HEK293 (cell line): ENCODE measurements around the gene CHFR.

ENCODE experiments used
- BCL6B ChIP-seq: fragments of 450-650 bp; formaldehyde crosslinking; IDR thresholded peaks from 2 replicates; pipeline ENCODE4 v1.5.1; 2017; ENCODE audit warnings: missing biosample characterization, missing genetic modification characterization
- KLF1 ChIP-seq: fragments of 450-650 bp; formaldehyde crosslinking; IDR thresholded peaks from 2 replicates; pipeline ENCODE4 v1.5.1; 2016; ENCODE audit warnings: missing biosample characterization, missing genetic modification characterization
- PRDM1 ChIP-seq: fragments of 450-650 bp; formaldehyde crosslinking; IDR thresholded peaks from 2 replicates; pipeline ENCODE4; 2016; ENCODE audit warnings: missing biosample characterization, missing genetic modification characterization
- SP7 ChIP-seq: fragments of 450-650 bp; formaldehyde crosslinking; IDR thresholded peaks from 2 replicates; pipeline ENCODE4 v1.5.1; 2016; ENCODE audit warnings: missing biosample characterization, missing genetic modification characterization
- ZFP69B ChIP-seq: fragments of 450-650 bp; formaldehyde crosslinking; IDR thresholded peaks from 2 replicates; pipeline ENCODE4 v1.5.1; 2016; ENCODE audit warnings: missing biosample characterization, missing genetic modification characterization
- ZNF112 ChIP-seq: fragments of 450-650 bp; formaldehyde crosslinking; IDR thresholded peaks from 2 replicates; pipeline ENCODE4 v1.5.0; 2017; ENCODE audit warnings: missing biosample characterization, missing genetic modification characterization
- ZNF133 ChIP-seq: fragments of 450-650 bp; formaldehyde crosslinking; IDR thresholded peaks from 2 replicates; pipeline ENCODE4 v1.5.1; 2016; ENCODE audit warnings: missing biosample characterization, missing genetic modification characterization
- ZNF146 ChIP-seq: fragments of 450-650 bp; formaldehyde crosslinking; IDR thresholded peaks from 2 replicates; pipeline ENCODE4 v1.5.1; 2016; ENCODE audit warnings: missing biosample characterization, missing genetic modification characterization
- ZNF157 ChIP-seq: fragments of 450-650 bp; formaldehyde crosslinking; IDR thresholded peaks from 2 replicates; pipeline ENCODE4 v1.5.1; 2016; ENCODE audit warnings: missing biosample characterization, missing genetic modification characterization
- ZNF175 ChIP-seq: fragments of 450-650 bp; formaldehyde crosslinking; IDR thresholded peaks from 2 replicates; pipeline ENCODE4 v1.5.1; 2016; ENCODE audit warnings: missing biosample characterization, missing genetic modification characterization
- ZNF184 ChIP-seq: fragments of 450-650 bp; IDR thresholded peaks from 2 replicates; pipeline ENCODE4 v1.5.1; 2018; ENCODE audit warnings: missing biosample characterization, mild to moderate bottlenecking, missing genetic modification characterization
- ZNF223 ChIP-seq: fragments of 450-650 bp; formaldehyde crosslinking; IDR thresholded peaks from 2 replicates; pipeline ENCODE4 v1.5.1; 2016; ENCODE audit warnings: missing biosample characterization, missing genetic modification characterization
- ZNF24 ChIP-seq: fragments of 450-650 bp; formaldehyde crosslinking; IDR thresholded peaks from 2 replicates; pipeline ENCODE4 v1.5.1; 2016; ENCODE audit warnings: missing biosample characterization, missing genetic modification characterization
- ZNF280D ChIP-seq: fragments of 450-650 bp; formaldehyde crosslinking; IDR thresholded peaks from 2 replicates; pipeline ENCODE4 v1.5.1; 2016; ENCODE audit warnings: missing biosample characterization, missing genetic modification characterization
- ZNF302 ChIP-seq: fragments of 450-650 bp; formaldehyde crosslinking; IDR thresholded peaks from 2 replicates; pipeline ENCODE4 v1.5.1; 2016; ENCODE audit warnings: missing biosample characterization, missing genetic modification characterization, low read depth
- ZNF350 ChIP-seq: fragments of 450-650 bp; formaldehyde crosslinking; IDR thresholded peaks from 2 replicates; pipeline ENCODE4 v1.5.0; 2017; ENCODE audit warnings: missing biosample characterization, mild to moderate bottlenecking, missing genetic modification characterization
- ZNF362 ChIP-seq: fragments of 450-650 bp; formaldehyde crosslinking; IDR thresholded peaks from 2 replicates; pipeline ENCODE4 v1.5.1; 2016; ENCODE audit warnings: missing biosample characterization, missing genetic modification characterization
- ZNF366 ChIP-seq: fragments of 450-650 bp; formaldehyde crosslinking; conservative IDR thresholded peaks from 2 replicates; pipeline ENCODE4 v1.5.1; 2016; ENCODE audit warnings: missing biosample characterization, missing genetic modification characterization
- ZNF423 ChIP-seq: fragments of 450-650 bp; formaldehyde crosslinking; IDR thresholded peaks from 2 replicates; pipeline ENCODE4 v1.5.1; 2016; ENCODE audit warnings: missing biosample characterization, missing genetic modification characterization
- ZNF48 ChIP-seq: fragments of 450-650 bp; formaldehyde crosslinking; IDR thresholded peaks from 2 replicates; pipeline ENCODE4 v1.5.1; 2016; ENCODE audit warnings: missing biosample characterization, missing genetic modification characterization
- ZNF561 ChIP-seq: fragments of 450-650 bp; IDR thresholded peaks from 2 replicates; pipeline ENCODE4 v1.5.1; 2018; ENCODE audit warnings: missing biosample characterization, missing genetic modification characterization, borderline replicate concordance
- ZNF571 ChIP-seq: fragments of 450-650 bp; formaldehyde crosslinking; IDR thresholded peaks from 2 replicates; pipeline ENCODE4 v1.5.0; 2017; ENCODE audit warnings: missing biosample characterization, missing genetic modification characterization
- ZNF600 ChIP-seq: fragments of 450-650 bp; formaldehyde crosslinking; IDR thresholded peaks from 2 replicates; pipeline ENCODE4 v1.5.1; 2016; ENCODE audit warnings: missing biosample characterization, missing genetic modification characterization
- ZNF621 ChIP-seq: fragments of 450-650 bp; formaldehyde crosslinking; IDR thresholded peaks from 2 replicates; pipeline ENCODE4 v1.5.1; 2017; ENCODE audit warnings: missing biosample characterization, missing genetic modification characterization
- ZNF624 ChIP-seq: fragments of 450-650 bp; formaldehyde crosslinking; IDR thresholded peaks from 2 replicates; pipeline ENCODE4 v1.5.1; 2017; ENCODE audit warnings: missing biosample characterization, missing genetic modification characterization
- ZNF768 ChIP-seq: fragments of 450-650 bp; formaldehyde crosslinking; IDR thresholded peaks from 2 replicates; pipeline ENCODE4 v1.5.1; 2018; ENCODE audit warnings: missing biosample characterization, mild to moderate bottlenecking, missing genetic modification characterization
- ZNF776 ChIP-seq: fragments of 450-650 bp; formaldehyde crosslinking; IDR thresholded peaks from 2 replicates; pipeline ENCODE4 v1.5.0; 2017; ENCODE audit warnings: missing biosample characterization, missing genetic modification characterization, borderline replicate concordance
- ZNF785 ChIP-seq: fragments of 450-650 bp; formaldehyde crosslinking; IDR thresholded peaks from 2 replicates; pipeline ENCODE4 v1.5.1; 2016; ENCODE audit warnings: missing biosample characterization, missing genetic modification characterization
- ZNF837 ChIP-seq: fragments of 450-650 bp; formaldehyde crosslinking; IDR thresholded peaks from 2 replicates; pipeline ENCODE4 v1.5.1; 2016; ENCODE audit warnings: missing biosample characterization, missing genetic modification characterization
- ZSCAN23 ChIP-seq: fragments of 450-650 bp; formaldehyde crosslinking; IDR thresholded peaks from 2 replicates; pipeline ENCODE4 v1.5.1; 2016; ENCODE audit warnings: missing biosample characterization, missing genetic modification characterization
- ZSCAN30 ChIP-seq: fragments of 450-650 bp; IDR thresholded peaks from 2 replicates; pipeline ENCODE4 v1.5.1; 2018; ENCODE audit warnings: missing biosample characterization, mild to moderate bottlenecking, missing genetic modification characterization, moderate library complexity
- TF ChIP-seq, protein P1 (sequence below): fragments of 450-650 bp; formaldehyde crosslinking; IDR thresholded peaks from 2 replicates; pipeline ENCODE4 v1.5.1; 2017; ENCODE audit warnings: missing biosample characterization, missing genetic modification characterization
- TF ChIP-seq, protein P2 (sequence below): fragments of 450-650 bp; formaldehyde crosslinking; IDR thresholded peaks from 2 replicates; pipeline ENCODE4 v1.5.1; 2016; ENCODE audit warnings: missing biosample characterization, missing genetic modification characterization

Gene CHFR

DNA sequence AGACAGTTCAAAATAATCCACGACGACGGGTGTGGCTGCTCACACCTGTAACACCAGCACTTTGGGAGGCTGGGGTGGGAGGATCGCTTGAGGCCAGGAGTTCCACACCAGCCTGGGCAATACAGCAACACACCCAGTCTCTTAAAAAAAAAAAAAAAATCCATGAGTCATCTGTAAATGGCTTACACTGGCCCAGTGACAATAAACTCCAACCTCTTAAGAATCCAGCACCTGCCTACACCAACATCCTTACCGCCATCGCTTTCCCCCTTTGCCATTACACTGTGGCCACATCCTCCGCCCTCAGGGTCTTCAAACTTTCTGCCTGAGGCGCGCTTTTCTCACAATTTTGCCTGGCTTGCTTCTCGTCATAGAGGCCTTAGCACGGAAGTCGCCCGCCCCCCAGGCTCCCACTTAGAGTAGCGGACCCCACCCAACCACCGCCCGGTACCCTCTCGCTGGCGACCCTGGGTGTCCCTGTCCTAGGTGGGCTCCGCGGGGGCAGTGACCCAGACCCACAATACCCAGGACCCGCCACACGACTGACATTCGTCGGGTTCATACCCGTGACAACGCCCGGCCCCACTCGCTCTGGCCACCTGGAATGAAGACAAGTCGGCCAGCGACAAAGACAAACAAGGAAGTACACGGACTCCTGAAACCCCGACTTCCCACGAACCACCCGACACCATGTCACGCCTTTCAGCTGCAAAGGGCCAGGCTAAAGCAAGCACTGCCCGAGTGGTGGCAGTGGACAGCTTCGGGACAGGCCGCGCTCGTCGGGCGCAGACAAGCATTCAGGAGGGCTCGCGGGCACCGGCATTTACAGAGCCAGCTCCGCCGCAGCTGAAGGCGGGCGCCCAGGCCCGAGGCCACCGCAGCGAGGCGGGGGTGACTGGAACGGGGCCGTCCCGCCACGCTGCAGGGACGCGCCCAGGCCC, 59.4 kb downstream of the CHFR start (continued):
- peak; percentile 10; the same call in 1 of the 2 replicates for TF ChIP-seq PRDM1 (tag by site-specific recombination)
- peak; percentile 86 for TF ChIP-seq ZNF362 (tag by site-specific recombination)
- TF ChIP-seq ZNF350 (tag by site-specific recombination): no peak
- TF ChIP-seq ZNF621: no peak
- TF ChIP-seq ZFP69B (tag by site-specific recombination): 0 out of 2 replicates have a peak, but pooled peaks have one; percentile 39
- no peak for TF ChIP-seq ZNF837 (tag by site-specific recombination)
- TF ChIP-seq ZNF223: no peak
- TF ChIP-seq ZNF175 (tag by site-specific recombination): no peak
- no peak for TF ChIP-seq ZNF48 (tag by site-specific recombination)
- no peak for TF ChIP-seq ZNF571 (tag by site-specific recombination)
- no peak for TF ChIP-seq ZNF133 (tag by site-specific recombination)
- TF ChIP-seq ZNF785 (tag by site-specific recombination): no peak
- no peak for TF ChIP-seq ZNF776 (tag by site-specific recombination)
- TF ChIP-seq ZNF24: no peak
- peak; percentile 61; the same call in 1 of the 2 replicates for TF ChIP-seq SP7 (tag by site-specific recombination)
- peak; percentile 81 for TF ChIP-seq KLF1 (tag by site-specific recombination)
- TF ChIP-seq ZNF280D (tag by site-specific recombination): no peak
- TF ChIP-seq BCL6B (tag by site-specific recombination): no peak
- TF ChIP-seq ZNF112: no peak
- peak; percentile 98 for TF ChIP-seq ZNF600 (tag by site-specific recombination)
- no peak for TF ChIP-seq ZNF157
- TF ChIP-seq ZNF624 (tag by site-specific recombination): no peak
- TF ChIP-seq ZNF146 (tag by site-specific recombination): no peak
- TF ChIP-seq ZNF366 (tag by site-specific recombination): no peak
- TF ChIP-seq ZNF302 (tag by site-specific recombination): no peak
- TF ChIP-seq ZNF561 (tag by site-specific recombination): no peak
- no peak for TF ChIP-seq ZSCAN23
- no peak for TF ChIP-seq ZNF768 (tag by site-specific recombination)
- TF ChIP-seq ZSCAN30: no peak
- no peak for TF ChIP-seq ZNF184
- TF ChIP-seq, protein P1, sequence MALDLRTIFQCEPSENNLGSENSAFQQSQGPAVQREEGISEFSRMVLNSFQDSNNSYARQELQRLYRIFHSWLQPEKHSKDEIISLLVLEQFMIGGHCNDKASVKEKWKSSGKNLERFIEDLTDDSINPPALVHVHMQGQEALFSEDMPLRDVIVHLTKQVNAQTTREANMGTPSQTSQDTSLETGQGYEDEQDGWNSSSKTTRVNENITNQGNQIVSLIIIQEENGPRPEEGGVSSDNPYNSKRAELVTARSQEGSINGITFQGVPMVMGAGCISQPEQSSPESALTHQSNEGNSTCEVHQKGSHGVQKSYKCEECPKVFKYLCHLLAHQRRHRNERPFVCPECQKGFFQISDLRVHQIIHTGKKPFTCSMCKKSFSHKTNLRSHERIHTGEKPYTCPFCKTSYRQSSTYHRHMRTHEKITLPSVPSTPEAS (tag by site-specific recombination): no peak
- no peak for TF ChIP-seq ZNF423 (tag by site-specific recombination)
- TF ChIP-seq, protein P2, sequence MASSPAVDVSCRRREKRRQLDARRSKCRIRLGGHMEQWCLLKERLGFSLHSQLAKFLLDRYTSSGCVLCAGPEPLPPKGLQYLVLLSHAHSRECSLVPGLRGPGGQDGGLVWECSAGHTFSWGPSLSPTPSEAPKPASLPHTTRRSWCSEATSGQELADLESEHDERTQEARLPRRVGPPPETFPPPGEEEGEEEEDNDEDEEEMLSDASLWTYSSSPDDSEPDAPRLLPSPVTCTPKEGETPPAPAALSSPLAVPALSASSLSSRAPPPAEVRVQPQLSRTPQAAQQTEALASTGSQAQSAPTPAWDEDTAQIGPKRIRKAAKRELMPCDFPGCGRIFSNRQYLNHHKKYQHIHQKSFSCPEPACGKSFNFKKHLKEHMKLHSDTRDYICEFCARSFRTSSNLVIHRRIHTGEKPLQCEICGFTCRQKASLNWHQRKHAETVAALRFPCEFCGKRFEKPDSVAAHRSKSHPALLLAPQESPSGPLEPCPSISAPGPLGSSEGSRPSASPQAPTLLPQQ (tag by site-specific recombination): peak; percentile 40; the same call in 1 of the 2 replicates
